ENCODE data around the gene DUT. TPM values are rescaled to one million over a fixed set of nuclear protein-coding genes. Genes with fewer than 3 reads are reported as not detected.

The DUT gene
- total RNA-seq, 2 experiments from 2014 or later = 527 TPM

DNA sequence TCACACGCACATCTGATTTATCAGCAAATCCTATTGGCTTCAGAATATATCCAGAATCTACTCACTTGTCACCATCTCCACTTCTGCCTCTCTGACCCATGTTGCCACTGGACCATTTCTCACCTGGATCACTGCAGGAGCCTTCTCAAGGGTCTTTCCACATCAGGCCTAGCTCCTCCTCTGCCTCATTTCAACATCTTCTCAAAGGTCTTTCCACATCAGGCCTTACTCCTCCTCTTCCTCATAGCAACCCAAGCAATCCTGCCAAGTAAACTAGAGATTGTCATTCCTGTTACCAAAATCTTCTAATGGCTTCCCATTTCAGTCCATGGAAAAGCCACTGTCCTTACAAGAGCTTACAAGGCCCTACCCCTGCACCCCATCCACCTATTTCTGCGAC, 18.0 kb upstream of the DUT start:
- ChIA-PET POLR2A (no interaction called here), CTCF (interaction anchor here (1.0 kb wide), 1 partner anchor 23 kb away, joined by 5 read pairs; no protein-coding TSS in a partner anchor)
- intact Hi-C loops (cut with micrococcal nuclease) = no loop called here
- Mint-ChIP-seq H3K4me3 (no peak overlapping the region), H3K4me1 (ENCODE audit: low read depth) (no peaks in the 10 kb centered on the region), H3K27ac (no peak overlapping the region), H3K9me3 (no peaks in the 10 kb centered on the region), H3K36me3 (ENCODE audit: low read depth) (no peaks in the 10 kb centered on the region), H3K27me3 (peaks cover 1% of the 10 kb centered on the region)
- TF ChIP-seq, protein P1, sequence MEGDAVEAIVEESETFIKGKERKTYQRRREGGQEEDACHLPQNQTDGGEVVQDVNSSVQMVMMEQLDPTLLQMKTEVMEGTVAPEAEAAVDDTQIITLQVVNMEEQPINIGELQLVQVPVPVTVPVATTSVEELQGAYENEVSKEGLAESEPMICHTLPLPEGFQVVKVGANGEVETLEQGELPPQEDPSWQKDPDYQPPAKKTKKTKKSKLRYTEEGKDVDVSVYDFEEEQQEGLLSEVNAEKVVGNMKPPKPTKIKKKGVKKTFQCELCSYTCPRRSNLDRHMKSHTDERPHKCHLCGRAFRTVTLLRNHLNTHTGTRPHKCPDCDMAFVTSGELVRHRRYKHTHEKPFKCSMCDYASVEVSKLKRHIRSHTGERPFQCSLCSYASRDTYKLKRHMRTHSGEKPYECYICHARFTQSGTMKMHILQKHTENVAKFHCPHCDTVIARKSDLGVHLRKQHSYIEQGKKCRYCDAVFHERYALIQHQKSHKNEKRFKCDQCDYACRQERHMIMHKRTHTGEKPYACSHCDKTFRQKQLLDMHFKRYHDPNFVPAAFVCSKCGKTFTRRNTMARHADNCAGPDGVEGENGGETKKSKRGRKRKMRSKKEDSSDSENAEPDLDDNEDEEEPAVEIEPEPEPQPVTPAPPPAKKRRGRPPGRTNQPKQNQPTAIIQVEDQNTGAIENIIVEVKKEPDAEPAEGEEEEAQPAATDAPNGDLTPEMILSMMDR (IDR thresholded peaks at IDR 0.05) = no peak
- no peak for ATAC-seq
- DNase-seq = no peak

DNA sequence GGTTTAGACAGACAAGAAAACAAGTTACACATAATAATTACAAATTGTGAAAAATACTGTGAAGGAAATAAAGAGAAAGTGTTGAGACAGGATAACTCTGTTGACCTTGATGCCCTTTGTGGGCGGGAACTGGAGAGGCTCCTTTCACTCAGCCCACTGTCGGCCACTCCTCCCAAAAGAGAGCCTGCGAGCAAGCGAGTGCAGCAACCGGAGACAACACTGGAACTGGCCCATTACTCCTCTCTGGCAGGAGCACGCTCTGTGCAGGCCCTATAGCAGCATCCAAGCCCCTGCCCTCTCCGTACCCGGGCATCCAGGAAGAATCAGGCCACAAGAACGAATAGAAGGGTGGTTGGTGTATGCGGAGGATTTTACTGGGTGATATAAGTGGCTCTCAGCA, 16.2 kb upstream of the DUT start:
- Mint-ChIP-seq H3K27me3 (peaks cover 1% of the 10 kb centered on the region), H3K4me1 (ENCODE audit: low read depth) (no peaks in the 10 kb centered on the region), H3K36me3 (ENCODE audit: low read depth) (no peaks in the 10 kb centered on the region), H3K4me3 (no peak overlapping the region), H3K27ac (no peak overlapping the region), H3K9me3 (no peaks in the 10 kb centered on the region)
- POLR2A ChIA-PET = no interaction called here
- CTCF ChIA-PET = no interaction called here
- ATAC-seq (no peak), DNase-seq (no peak)
- TF ChIP-seq, protein P1 (IDR thresholded peaks at IDR 0.05) = no peak
- intact Hi-C loops (cut with micrococcal nuclease) = no loop called here

- DNase-seq (no peak), ATAC-seq (no peak)
- no peaks in the 10 kb centered on the region for H3K4me1 Mint-ChIP-seq (ENCODE audit: low read depth)
- peaks cover 1% of the 10 kb centered on the region for H3K27me3 Mint-ChIP-seq
- H3K27ac Mint-ChIP-seq = no peak overlapping the region
- intact Hi-C loops (cut with micrococcal nuclease) = no loop called here
- no peak overlapping the region for H3K4me3 Mint-ChIP-seq
- H3K9me3 Mint-ChIP-seq = no peaks in the 10 kb centered on the region
- ChIA-PET POLR2A (interaction anchor here (1.2 kb wide), 1 partner anchor 15 kb away, joined by 3 read pairs; no protein-coding TSS in a partner anchor), CTCF (interaction anchor here (1.4 kb wide), 1 partner anchor 35 kb away, joined by 3 read pairs; no protein-coding TSS in a partner anchor)
- TF ChIP-seq, protein P1 (IDR thresholded peaks at IDR 0.05) = no peak
- no peaks in the 10 kb centered on the region for H3K36me3 Mint-ChIP-seq (ENCODE audit: low read depth)
Observed at GRCh38 chr15:48317221-48317620, 14.0 kb upstream of the DUT start.

DNA sequence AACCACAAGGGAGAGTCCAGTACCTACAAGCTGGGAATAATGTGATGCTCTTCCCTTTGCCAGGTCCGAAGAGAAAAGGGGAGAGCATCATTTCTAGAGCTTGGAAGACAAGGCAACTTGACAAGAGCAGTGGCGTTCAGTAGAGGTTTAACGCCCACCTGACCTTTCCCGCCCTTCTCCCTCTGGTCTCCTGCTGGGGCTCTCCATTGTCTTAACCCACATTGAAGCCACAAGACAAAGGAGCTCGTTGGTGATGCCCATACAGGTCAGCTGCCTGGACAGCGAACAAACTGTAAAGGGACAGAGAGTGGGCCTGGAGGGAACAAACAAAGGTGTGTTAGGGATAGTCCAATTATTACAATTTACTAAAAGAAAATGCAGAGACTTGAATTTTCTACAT, 13.1 kb upstream of the DUT start:
- no peaks in the 10 kb centered on the region for H3K4me1 Mint-ChIP-seq (ENCODE audit: low read depth)
- TF ChIP-seq, protein P1 (IDR thresholded peaks at IDR 0.05) = no peak
- intact Hi-C loops (cut with micrococcal nuclease) = no loop called here
- H3K27ac Mint-ChIP-seq = no peak overlapping the region
- no peaks in the 10 kb centered on the region for H3K36me3 Mint-ChIP-seq (ENCODE audit: low read depth)
- H3K9me3 Mint-ChIP-seq = no peaks in the 10 kb centered on the region
- no peak for ATAC-seq
- no peak overlapping the region for H3K4me3 Mint-ChIP-seq
- DNase-seq = no peak
- peaks cover 1% of the 10 kb centered on the region for H3K27me3 Mint-ChIP-seq
- POLR2A ChIA-PET = interaction anchor here (1.2 kb wide), 1 partner anchor 15 kb away, joined by 3 read pairs; no protein-coding TSS in a partner anchor
- CTCF ChIA-PET = interaction anchor here (1.4 kb wide), 1 partner anchor 34 kb away, joined by 3 read pairs; no protein-coding TSS in a partner anchor

DNA sequence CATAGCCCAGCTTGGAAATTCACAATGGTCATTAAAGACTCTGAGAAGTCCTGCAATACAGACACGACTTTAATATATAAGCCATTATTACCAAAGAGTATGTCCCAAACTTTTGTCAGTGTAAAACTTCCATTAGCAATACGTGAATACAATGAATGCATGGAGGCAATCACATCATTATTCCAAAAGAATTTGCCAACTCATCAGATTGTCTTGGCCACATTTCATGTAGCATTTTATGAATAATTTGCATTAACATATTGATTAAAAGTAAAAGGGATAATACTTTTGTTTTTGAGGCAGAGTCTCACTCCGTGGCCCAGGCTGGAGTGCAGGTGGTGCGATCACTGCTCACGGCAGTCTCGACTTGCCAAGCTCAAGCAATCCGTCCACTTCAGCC, 7.9 kb upstream of the DUT start:
- H3K27me3 Mint-ChIP-seq = no peaks in the 10 kb centered on the region
- no peak overlapping the region for H3K27ac Mint-ChIP-seq
- peaks cover 3% of the 10 kb centered on the region for H3K4me1 Mint-ChIP-seq (ENCODE audit: low read depth)
- no peak for ATAC-seq
- DNase-seq = no peak
- ChIA-PET POLR2A (no interaction called here), CTCF (interaction anchor here (1.0 kb wide), 1 partner anchor 29 kb away, joined by 3 read pairs; no protein-coding TSS in a partner anchor)
- no peaks in the 10 kb centered on the region for H3K9me3 Mint-ChIP-seq
- intact Hi-C loops (cut with micrococcal nuclease) = no loop called here
- TF ChIP-seq, protein P1 (IDR thresholded peaks at IDR 0.05) = no peak
- H3K36me3 Mint-ChIP-seq (ENCODE audit: low read depth) = peaks cover 6% of the 10 kb centered on the region
- no peak overlapping the region for H3K4me3 Mint-ChIP-seq

All from activated CD8-positive, alpha-beta T cell treated with anti-CD3 and anti-CD28 coated beads for 36 hours (primary cell).